ENCODE measurements around the gene PROM1. TPM values are rescaled to one million over a fixed set of nuclear protein-coding genes. Genes with fewer than 3 reads are reported as not detected.

PROM1 gene
- total and polyA plus RNA-seq, 8 donors = 3.5 to 124 (median 12.3) TPM

GRCh38 chr4:15938182-15938581 is 145.6 kb downstream of the PROM1 start:
- H3K36me3 ChIP-seq = no peaks in the 10 kb centered on the region
- WGBS, 5 donors = 17 to 47% (median 25%) methylated on average over 5 to 8 of the region's 8 CpGs
- H3K27me3 ChIP-seq = peaks cover 0 to 6% (median 0%) of the 10 kb centered on the region in 3 donors
- intact Hi-C loops (cut with DNase I; ENCODE audit: low total_unique reads) = no loop called here
- H3K4me3 ChIP-seq = no peak overlapping the region
- no peak for TF ChIP-seq CTCF (IDR thresholded peaks at IDR 0.05)
- TF ChIP-seq POLR2A (IDR thresholded peaks at IDR 0.05) = no peak
- TF ChIP-seq POLR2AphosphoS5 (IDR thresholded peaks at IDR 0.05) = no peak
- TF ChIP-seq EP300 (IDR thresholded peaks at IDR 0.05) = no peak
- peak; percentile 34 to 67 for DNase-seq
- H3K27ac ChIP-seq = no peak overlapping the region
- no peaks in the 10 kb centered on the region for H3K4me1 ChIP-seq
- no peaks in the 10 kb centered on the region for H3K9me3 ChIP-seq

GRCh38 chr4:15936495-15936894 is 147.3 kb downstream of the PROM1 start:
- H3K27me3 ChIP-seq = peaks cover 0 to 10% (median 0%) of the 10 kb centered on the region in 3 donors
- H3K27ac ChIP-seq = no peak overlapping the region
- TF ChIP-seq EP300 (IDR thresholded peaks at IDR 0.05) (no peak), POLR2A (IDR thresholded peaks at IDR 0.05) (no peak), CTCF (IDR thresholded peaks at IDR 0.05) (no peak), POLR2AphosphoS5 (IDR thresholded peaks at IDR 0.05) (no peak)
- intact Hi-C loops (cut with DNase I; ENCODE audit: low total_unique reads) = no loop called here
- 41 to 62% (median 56%) methylated on average over 4 of the region's 4 CpGs for WGBS, 5 donors
- no peak overlapping the region for H3K4me3 ChIP-seq
- no peaks in the 10 kb centered on the region for H3K9me3 ChIP-seq
- peak; percentile 38 to 59 for DNase-seq
- H3K36me3 ChIP-seq = no peaks in the 10 kb centered on the region
- no peaks in the 10 kb centered on the region for H3K4me1 ChIP-seq

GRCh38 chr4:15935504-15936402 is 148.1 kb downstream of the PROM1 start:
- Histone ChIP-seq H3K36me3 (no peaks in the 10 kb centered on the region), H3K27me3 (peaks cover 0 to 7% (median 0%) of the 10 kb centered on the region in 3 donors), H3K4me1 (no peaks in the 10 kb centered on the region), H3K27ac (no peak overlapping the region), H3K4me3 (no peak overlapping the region), H3K9me3 (no peaks in the 10 kb centered on the region)
- 77 to 86% (median 85%) methylated on average over 10 of the region's 10 CpGs for WGBS, 5 donors
- TF ChIP-seq POLR2AphosphoS5 (IDR thresholded peaks at IDR 0.05) (no peak), CTCF (IDR thresholded peaks at IDR 0.05) (no peak), POLR2A (IDR thresholded peaks at IDR 0.05) (no peak)
- intact Hi-C loops (cut with DNase I; ENCODE audit: low total_unique reads) = no loop called here
- DNase-seq = no peak

GRCh38 chr4:15934259-15934658 is 149.6 kb downstream of the PROM1 start:
- intact Hi-C loops (cut with DNase I; ENCODE audit: low total_unique reads) = no loop called here
- Histone ChIP-seq H3K4me3 (no peak overlapping the region), H3K9me3 (no peaks in the 10 kb centered on the region), H3K36me3 (no peaks in the 10 kb centered on the region), H3K27me3 (peaks cover 0 to 10% (median 0%) of the 10 kb centered on the region in 3 donors), H3K27ac (no peak overlapping the region), H3K4me1 (no peaks in the 10 kb centered on the region)
- no peak for TF ChIP-seq EP300 (IDR thresholded peaks at IDR 0.05)
- no peak for TF ChIP-seq CTCF (IDR thresholded peaks at IDR 0.05)
- TF ChIP-seq POLR2AphosphoS5 (IDR thresholded peaks at IDR 0.05) = no peak
- TF ChIP-seq POLR2A (IDR thresholded peaks at IDR 0.05) = no peak
- DNase-seq = no peak
- 64 to 79% (median 73%) methylated on average over 3 of the region's 3 CpGs for WGBS, 5 donors
